HUES64 (cell line): ENCODE results near the gene TARBP1.
"Not testable (repeated sequence)": the region's sequence is repeated elsewhere in the genome, so short reads cannot be mapped to it uniquely, and the experiment has no call there.

ENCODE experiments used
- H3K27ac ChIP-seq: 2 replicates; pipeline ENCODE4 v1.7.0; 2013; ENCODE audit warnings: low read depth, low read length, inconsistent platforms
- H3K27me3 ChIP-seq: 2 replicates; pipeline ENCODE4 v1.6.1; 2013; ENCODE audit warnings: mild to moderate bottlenecking, low read length; ENCODE audit not compliant: insufficient read depth
- H3K36me3 ChIP-seq: 2 replicates; pipeline ENCODE4 v1.6.1; 2013; ENCODE audit warnings: mild to moderate bottlenecking, low read length; ENCODE audit not compliant: insufficient read depth
- H3K4me1 ChIP-seq: 2 replicates; pipeline ENCODE4 v1.6.1; 2013; ENCODE audit warnings: mild to moderate bottlenecking, low read length, moderate library complexity; ENCODE audit not compliant: insufficient read depth
- H3K4me3 ChIP-seq: 2 replicates; pipeline ENCODE4 v1.5.1; 2013; ENCODE audit warnings: mild to moderate bottlenecking, low read length, moderate library complexity
- H3K9ac ChIP-seq: 2 replicates; pipeline ENCODE4 v1.6.1; 2013; ENCODE audit warnings: mild to moderate bottlenecking, low read depth, low read length
- H3K9me3 ChIP-seq: 2 replicates; pipeline ENCODE4 v1.6.1; 2013; ENCODE audit warnings: low read depth, low read length; ENCODE audit not compliant: insufficient read depth
- WGBS: fragments of 150-250, 120-280 bp; methylation state at CpG from one replicate; pipeline ENCODE4 v1.1.7; 2013; ENCODE audit warnings: missing lambda C conversion rate; 5-methylcytosine and 5-hydroxymethylcytosine counted together

The TARBP1 gene

GRCh38 chr1:234357831-234358230 lies 121.1 kb downstream of the TARBP1 start:
- no peaks in the 10 kb centered on the region for H3K27me3 ChIP-seq
- no peaks in the 10 kb centered on the region for H3K9me3 ChIP-seq
- no peak overlapping the region for H3K4me3 ChIP-seq
- H3K36me3 ChIP-seq, result no peaks in the 10 kb centered on the region
- H3K4me1 ChIP-seq, result no peaks in the 10 kb centered on the region
- H3K9ac ChIP-seq, result no peak overlapping the region
- no peak overlapping the region for H3K27ac ChIP-seq

GRCh38 chr1:234356615-234357269 lies 122.2 kb downstream of the TARBP1 start:
- not testable (repeated sequence) for H3K36me3 ChIP-seq, H3K9me3 ChIP-seq, H3K4me1 ChIP-seq, H3K9ac ChIP-seq, H3K27me3 ChIP-seq, H3K27ac ChIP-seq, H3K4me3 ChIP-seq
- 96% methylated on average over 35 of the region's 35 CpGs for WGBS

- Histone ChIP-seq H3K27me3 (no peaks in the 10 kb centered on the region), H3K9me3 (no peaks in the 10 kb centered on the region), H3K9ac (no peak overlapping the region), H3K27ac (no peak overlapping the region), H3K4me1 (no peaks in the 10 kb centered on the region), H3K4me3 (no peak overlapping the region), H3K36me3 (no peaks in the 10 kb centered on the region)
- 89% methylated on average over 3 of the region's 3 CpGs for WGBS
Measured at GRCh38 chr1:234355782-234356510, 123.0 kb downstream of the TARBP1 start.

GRCh38 chr1:234348964-234349363 lies 130.0 kb downstream of the TARBP1 start:
- no peaks in the 10 kb centered on the region for H3K36me3 ChIP-seq
- no peaks in the 10 kb centered on the region for H3K9me3 ChIP-seq
- H3K27ac ChIP-seq, result no peak overlapping the region
- no peaks in the 10 kb centered on the region for H3K4me1 ChIP-seq
- no peak overlapping the region for H3K4me3 ChIP-seq
- no peaks in the 10 kb centered on the region for H3K27me3 ChIP-seq
- WGBS, result 89% methylated on average over 4 of the region's 4 CpGs
- no peak overlapping the region for H3K9ac ChIP-seq

- no peaks in the 10 kb centered on the region for H3K27me3 ChIP-seq
- 89% methylated on average over 1 of the region's 1 CpG for WGBS
- peaks cover 4% of the 10 kb centered on the region; the same call in 1 of the 2 replicates for H3K9me3 ChIP-seq
- H3K4me1 ChIP-seq, result no peaks in the 10 kb centered on the region
- no peak overlapping the region for H3K9ac ChIP-seq
- no peak overlapping the region for H3K4me3 ChIP-seq
- H3K36me3 ChIP-seq, result no peaks in the 10 kb centered on the region
- no peak overlapping the region for H3K27ac ChIP-seq
Measured at GRCh38 chr1:234345237-234345636, 133.7 kb downstream of the TARBP1 start.

GRCh38 chr1:234342774-234343173 lies 136.2 kb downstream of the TARBP1 start:
- Histone ChIP-seq H3K9me3 (peaks cover 17% of the 10 kb centered on the region; the same call in 1 of the 2 replicates), H3K4me3 (no peak overlapping the region), H3K9ac (no peak overlapping the region), H3K4me1 (no peaks in the 10 kb centered on the region), H3K27me3 (no peaks in the 10 kb centered on the region), H3K36me3 (no peaks in the 10 kb centered on the region), H3K27ac (no peak overlapping the region)
- 95% methylated on average over 5 of the region's 5 CpGs for WGBS
